Measurements from ENCODE around the gene NLGN1. TPM values are rescaled to one million over a fixed set of nuclear protein-coding genes. Genes with fewer than 3 reads are reported as not detected.

The NLGN1 gene
- polyA plus RNA-seq, 2 of the 4 experiments (the other 2 are of a cell fraction), result not detected

- Histone ChIP-seq H3K4me2 (no peak overlapping the region), H3K27ac (no peak overlapping the region), H3K9me3 (no peaks in the 10 kb centered on the region), H3K4me1 (no peaks in the 10 kb centered on the region), H3K4me3 (no peak overlapping the region)
- TF ChIP-seq JUNB (IDR thresholded peaks at IDR 0.05) (no peak), CEBPB (IDR thresholded peaks at IDR 0.05) (no peak), REST (IDR thresholded peaks at IDR 0.05) (no peak), TP53 (CRISPR knock-in tag; IDR thresholded peaks at IDR 0.05) (no peak), ZSCAN20 (CRISPR knock-in tag; IDR thresholded peaks at IDR 0.05) (no peak), BCL3 (IDR thresholded peaks at IDR 0.05) (no peak), ZNF302 (CRISPR knock-in tag; IDR thresholded peaks at IDR 0.05) (no peak)
- ChIA-PET POLR2A (no interaction called here), CTCF (no interaction called here)
- ATAC-seq, result no peak
- DNase-seq (ENCODE audit: low read depth in 1 of 2, low spot score in 1 of 2), result no peak
- WGBS (ENCODE audit: missing lambda C conversion rate), result 15% methylated on average over 1 of the region's 1 CpG
- no peak for FAIRE-seq
These were observed 890.2 kb downstream of the NLGN1 start for GRCh38 chr3:174287705-174288104.

- no peak for DNase-seq (ENCODE audit: low read depth in 1 of 2, low spot score in 1 of 2)
- no peaks in the 10 kb centered on the region for H3K9me3 ChIP-seq
- ChIA-PET POLR2A (no interaction called here), CTCF (no interaction called here)
- FAIRE-seq, result no peak
- H3K4me2 ChIP-seq, result no peak overlapping the region
- ATAC-seq, result no peak
- no peak overlapping the region for H3K4me3 ChIP-seq
- TF ChIP-seq FOXS1 (CRISPR knock-in tag; IDR thresholded peaks at IDR 0.05), result no peak
- no peak for TF ChIP-seq KDM1A (IDR thresholded peaks at IDR 0.05; ENCODE audit: low read depth)
- TF ChIP-seq MYC (IDR thresholded peaks at IDR 0.05; ENCODE audit: borderline replicate concordance, low read length), result no peak
- TF ChIP-seq ATOH8 (CRISPR knock-in tag; IDR thresholded peaks at IDR 0.05; ENCODE audit: low read depth), result no peak
- no peak for TF ChIP-seq MAZ (IDR thresholded peaks at IDR 0.05; ENCODE audit: borderline replicate concordance, low read depth, low read length)
- no peak for TF ChIP-seq BHLHE40 (IDR thresholded peaks at IDR 0.05; ENCODE audit: low read depth, low read length)
- TF ChIP-seq CBX2 (IDR thresholded peaks at IDR 0.05; ENCODE audit: borderline replicate concordance, low read depth), result no peak
- no peak for TF ChIP-seq HOXB5 (CRISPR knock-in tag; IDR thresholded peaks at IDR 0.05)
- TF ChIP-seq PHF8 (IDR thresholded peaks at IDR 0.05; ENCODE audit: borderline replicate concordance, low read depth), result no peak
- TF ChIP-seq RAD21 (conservative IDR thresholded peaks at IDR 0.05 in 1 of 2, IDR thresholded peaks at IDR 0.05 in 1 of 2), result no peak
- TF ChIP-seq FOSL2 (IDR thresholded peaks at IDR 0.05), result no peak
- no peak for TF ChIP-seq FOSL2 (CRISPR knock-in tag; IDR thresholded peaks at IDR 0.05)
- TF ChIP-seq RCOR1 (IDR thresholded peaks at IDR 0.05; ENCODE audit: low read depth, low read length), result no peak
- TF ChIP-seq RNF2 (IDR thresholded peaks at IDR 0.05; ENCODE audit: borderline replicate concordance, low read depth), result no peak
- no peak for TF ChIP-seq CTCF (IDR thresholded peaks at IDR 0.05)
- no peak for TF ChIP-seq GATA3 (IDR thresholded peaks at IDR 0.05; ENCODE audit: borderline replicate concordance)
- no peak overlapping the region for H3K27ac ChIP-seq
- H3K4me1 ChIP-seq, result no peaks in the 10 kb centered on the region
These were observed 897.1 kb downstream of the NLGN1 start for GRCh38 chr3:174294616-174295015.
